ENCODE data around the gene TMEM229B. TPM values are rescaled to one million over a fixed set of nuclear protein-coding genes. Genes with fewer than 3 reads are reported as not detected.
A peak's percentile ranks its signal among the peaks of the same experiment; 100 is the strongest.

TMEM229B gene
- total RNA-seq, 4 donors from 2014 or later: 2.7 to 6.1 (median 5.7) TPM; not detected in 1

GRCh38 chr14:67516676-67517075 lies 28.2 kb upstream of the TMEM229B start:
- Histone ChIP-seq H3K4me3 (no peak overlapping the region), H3K27me3 (no peaks in the 10 kb centered on the region), H3K36me3 (no peaks in the 10 kb centered on the region), H3K4me1 (peaks cover 0 to 33% (median 9%) of the 10 kb centered on the region in 4 donors), H3K27ac (no peak overlapping the region), H3K9me3 (no peaks in the 10 kb centered on the region)
- 51 to 54% methylated on average over 2 of the region's 2 CpGs for WGBS, 2 donors
- TF ChIP-seq, protein P1, sequence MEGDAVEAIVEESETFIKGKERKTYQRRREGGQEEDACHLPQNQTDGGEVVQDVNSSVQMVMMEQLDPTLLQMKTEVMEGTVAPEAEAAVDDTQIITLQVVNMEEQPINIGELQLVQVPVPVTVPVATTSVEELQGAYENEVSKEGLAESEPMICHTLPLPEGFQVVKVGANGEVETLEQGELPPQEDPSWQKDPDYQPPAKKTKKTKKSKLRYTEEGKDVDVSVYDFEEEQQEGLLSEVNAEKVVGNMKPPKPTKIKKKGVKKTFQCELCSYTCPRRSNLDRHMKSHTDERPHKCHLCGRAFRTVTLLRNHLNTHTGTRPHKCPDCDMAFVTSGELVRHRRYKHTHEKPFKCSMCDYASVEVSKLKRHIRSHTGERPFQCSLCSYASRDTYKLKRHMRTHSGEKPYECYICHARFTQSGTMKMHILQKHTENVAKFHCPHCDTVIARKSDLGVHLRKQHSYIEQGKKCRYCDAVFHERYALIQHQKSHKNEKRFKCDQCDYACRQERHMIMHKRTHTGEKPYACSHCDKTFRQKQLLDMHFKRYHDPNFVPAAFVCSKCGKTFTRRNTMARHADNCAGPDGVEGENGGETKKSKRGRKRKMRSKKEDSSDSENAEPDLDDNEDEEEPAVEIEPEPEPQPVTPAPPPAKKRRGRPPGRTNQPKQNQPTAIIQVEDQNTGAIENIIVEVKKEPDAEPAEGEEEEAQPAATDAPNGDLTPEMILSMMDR (IDR thresholded peaks at IDR 0.05): no peak
- TF ChIP-seq POLR2A (IDR thresholded peaks at IDR 0.05): no peak
- no peak for TF ChIP-seq EP300 (IDR thresholded peaks at IDR 0.05)
- DNase-seq (ENCODE audit: low spot score in 2 of 2): no peak

- H3K4me3 ChIP-seq: peak overlapping the region; percentile 63 to 95 (median 86)
- no peak for DNase-seq (ENCODE audit: low spot score in 2 of 2)
- peak overlapping the region in 3 of 4 donors; percentile 34 to 85 (median 78) for H3K27ac ChIP-seq
- H3K4me1 ChIP-seq: peaks cover 0 to 44% (median 9%) of the 10 kb centered on the region in 4 donors
- H3K36me3 ChIP-seq: no peaks in the 10 kb centered on the region
- 36 to 41% methylated on average over 5 to 6 of the region's 45 CpGs for WGBS, 2 donors
- no peaks in the 10 kb centered on the region for H3K9me3 ChIP-seq
- H3K27me3 ChIP-seq: no peaks in the 10 kb centered on the region
- no peak for TF ChIP-seq POLR2A (IDR thresholded peaks at IDR 0.05)
Measured at GRCh38 chr14:67515386-67516079, 27.0 kb upstream of the TMEM229B start.

DNA sequence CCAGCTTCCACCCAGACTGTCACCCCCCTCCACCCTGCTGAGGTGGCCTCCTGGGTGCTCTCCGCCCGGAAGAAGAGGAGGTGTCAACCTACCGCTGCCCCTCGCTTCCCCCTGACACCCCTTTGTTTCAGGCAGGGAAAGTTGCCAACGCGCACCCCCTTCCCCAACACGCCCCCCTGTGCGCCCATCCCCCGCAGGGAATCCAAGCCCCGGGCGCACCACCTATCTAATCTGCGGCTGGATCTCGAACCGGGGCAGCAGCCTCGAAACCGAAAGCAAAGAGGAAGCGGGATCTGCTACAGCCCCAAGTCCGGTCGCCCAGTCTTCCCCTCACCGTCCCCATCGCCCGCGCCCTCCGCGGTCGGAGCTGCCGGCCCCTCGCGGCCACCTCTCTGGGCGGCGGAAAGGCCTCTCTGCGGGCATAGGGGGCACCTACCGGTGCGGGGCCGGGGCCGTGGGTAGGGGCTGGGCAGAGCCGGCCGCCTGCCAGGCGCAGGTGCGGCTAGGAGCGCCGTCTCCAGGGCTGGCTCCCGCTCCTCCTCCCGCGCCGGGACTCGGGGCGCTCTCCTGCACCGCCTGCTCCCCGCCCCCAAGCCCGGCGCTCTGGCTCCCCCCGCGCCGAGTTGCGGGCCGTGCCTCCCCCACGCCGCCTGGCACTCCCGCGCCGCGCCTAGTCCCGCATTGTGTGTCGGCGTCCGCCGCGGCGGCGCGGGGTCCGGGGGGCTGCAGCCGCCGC lies 26.3 kb upstream of the TMEM229B start:
- Histone ChIP-seq H3K4me1 (peaks cover 0 to 49% (median 9%) of the 10 kb centered on the region in 4 donors), H3K9me3 (no peaks in the 10 kb centered on the region), H3K36me3 (no peaks in the 10 kb centered on the region), H3K27ac (peak overlapping the region in 3 of 4 donors; percentile 78 to 90 (median 85)), H3K27me3 (no peaks in the 10 kb centered on the region), H3K4me3 (peak overlapping the region; percentile 63 to 95 (median 86))
- DNase-seq (ENCODE audit: low spot score in 2 of 2): peak in 1 of 2 donors; percentile 16
- TF ChIP-seq EP300 (IDR thresholded peaks at IDR 0.05): no peak
- no peak for TF ChIP-seq POLR2A (IDR thresholded peaks at IDR 0.05)
- TF ChIP-seq, protein P1 (IDR thresholded peaks at IDR 0.05): no peak
- WGBS, 2 donors: 1 to 6% methylated on average over 21 to 38 of the region's 75 CpGs

DNA sequence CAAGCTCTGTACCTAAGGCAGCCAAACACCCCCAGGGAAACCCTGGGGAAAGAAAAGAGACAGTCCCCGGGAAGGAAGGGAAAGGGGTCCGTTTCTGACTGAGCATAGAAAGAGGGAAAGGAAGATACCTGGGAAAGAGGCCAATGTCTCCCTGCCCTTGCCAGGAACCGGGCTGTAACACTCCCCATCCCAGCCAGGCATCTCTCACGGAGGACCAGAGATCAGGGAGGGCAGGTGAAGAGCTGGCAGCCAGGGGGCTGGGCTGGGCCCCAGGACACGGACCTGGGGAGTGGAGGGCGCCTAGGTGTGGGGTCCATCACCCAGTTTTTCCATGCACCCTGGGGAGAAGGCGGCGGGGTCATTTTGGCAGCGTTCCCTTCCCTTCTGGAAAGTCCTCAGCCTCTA lies 25.7 kb upstream of the TMEM229B start:
- Histone ChIP-seq H3K4me1 (peaks cover 0 to 49% (median 9%) of the 10 kb centered on the region in 4 donors), H3K4me3 (peak overlapping the region; percentile 63 to 95 (median 86)), H3K27ac (peak overlapping the region in 3 of 4 donors; percentile 78 to 90 (median 85)), H3K27me3 (no peaks in the 10 kb centered on the region), H3K36me3 (no peaks in the 10 kb centered on the region), H3K9me3 (no peaks in the 10 kb centered on the region)
- 41 to 45% methylated on average over 5 to 9 of the region's 9 CpGs for WGBS, 2 donors
- TF ChIP-seq POLR2A (IDR thresholded peaks at IDR 0.05) (no peak), EP300 (IDR thresholded peaks at IDR 0.05) (no peak)
- TF ChIP-seq, protein P1 (IDR thresholded peaks at IDR 0.05): no peak
- DNase-seq (ENCODE audit: low spot score in 2 of 2): peak in 1 of 2 donors; percentile 6

DNA sequence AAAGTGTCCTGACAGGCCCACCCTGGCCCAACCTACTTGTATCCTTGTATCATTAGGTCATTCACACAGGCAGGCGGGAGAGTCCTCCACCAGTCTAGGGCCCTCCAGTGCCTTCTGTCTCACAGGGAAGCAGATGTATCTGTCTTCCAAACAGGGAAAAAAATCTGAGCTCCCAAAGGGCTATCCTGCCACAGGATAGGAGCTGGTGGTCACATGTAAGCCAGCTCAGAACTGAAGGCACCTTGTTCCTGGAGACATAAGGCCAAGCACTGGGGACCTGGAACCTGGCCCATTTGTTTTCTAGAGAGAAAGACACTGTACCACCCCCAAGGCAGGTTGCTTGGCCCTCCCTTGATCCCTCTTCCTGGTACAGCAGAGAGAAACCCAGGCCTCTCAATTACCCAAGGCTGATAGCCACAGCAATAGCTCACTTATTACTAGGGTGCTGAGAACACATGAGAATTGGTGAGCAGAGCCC lies 25.1 kb upstream of the TMEM229B start:
- no peaks in the 10 kb centered on the region for H3K36me3 ChIP-seq
- TF ChIP-seq EP300 (IDR thresholded peaks at IDR 0.05) (no peak), POLR2A (IDR thresholded peaks at IDR 0.05) (no peak)
- TF ChIP-seq, protein P1 (IDR thresholded peaks at IDR 0.05): no peak
- H3K9me3 ChIP-seq: no peaks in the 10 kb centered on the region
- peak in 1 of 2 donors; percentile 6 for DNase-seq (ENCODE audit: low spot score in 2 of 2)
- H3K27ac ChIP-seq: peak overlapping the region in 3 of 4 donors; percentile 78 to 90 (median 85)
- WGBS, 2 donors: 100% methylated on average over 1 of the region's 1 CpG
- H3K4me1 ChIP-seq: peaks cover 0 to 49% (median 9%) of the 10 kb centered on the region in 4 donors
- no peaks in the 10 kb centered on the region for H3K27me3 ChIP-seq
- H3K4me3 ChIP-seq: no peak overlapping the region
